Esophagus squamous epithelium (tissue), 4 donors: ENCODE measurements around the gene REELD1.

Experiments used
- POLR2A ChIP-seq, 4 donors: fragments of 450-650 bp; IDR thresholded peaks; one replicate each; pipeline ENCODE4 v1.6.1; 2017; ENCODE audit warnings: antibody characterized with exemption in 4 of 4, mild to moderate bottlenecking in 4 of 4, moderate library complexity in 3 of 4
- TF ChIP-seq, protein P1 (sequence below), 6 experiments: fragments of 450-650 bp in 4 of 6; fragments of 200-600 bp in 2 of 6; sonication (generic) in 2 of 6; IDR thresholded peaks; one replicate each; pipeline ENCODE4 v1.5.1; 2016 to 2019; ENCODE audit warnings: antibody characterized with exemption in 6 of 6, mild to moderate bottlenecking in 4 of 6, moderate library complexity in 4 of 6

DNA sequence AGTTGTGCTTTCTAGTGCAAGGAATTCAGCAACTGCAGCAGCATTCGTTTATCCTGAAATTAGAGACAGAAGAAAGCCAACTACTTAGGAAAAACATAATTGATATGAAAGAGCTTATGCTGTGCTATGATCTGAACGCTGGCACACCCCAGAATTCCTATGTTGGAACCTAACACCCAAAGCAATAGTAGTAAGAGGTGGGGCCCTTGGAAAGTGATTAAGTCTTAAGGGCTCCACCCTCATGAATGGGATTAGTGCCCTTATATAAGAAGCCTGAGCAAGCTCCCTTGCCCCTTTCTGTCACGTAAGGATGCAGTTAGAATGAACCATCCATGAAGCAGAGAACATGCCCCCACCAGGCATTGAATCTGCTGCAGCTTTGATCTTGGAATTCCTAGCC, 44.2 kb upstream of the REELD1 start:
- TF ChIP-seq, protein P1, sequence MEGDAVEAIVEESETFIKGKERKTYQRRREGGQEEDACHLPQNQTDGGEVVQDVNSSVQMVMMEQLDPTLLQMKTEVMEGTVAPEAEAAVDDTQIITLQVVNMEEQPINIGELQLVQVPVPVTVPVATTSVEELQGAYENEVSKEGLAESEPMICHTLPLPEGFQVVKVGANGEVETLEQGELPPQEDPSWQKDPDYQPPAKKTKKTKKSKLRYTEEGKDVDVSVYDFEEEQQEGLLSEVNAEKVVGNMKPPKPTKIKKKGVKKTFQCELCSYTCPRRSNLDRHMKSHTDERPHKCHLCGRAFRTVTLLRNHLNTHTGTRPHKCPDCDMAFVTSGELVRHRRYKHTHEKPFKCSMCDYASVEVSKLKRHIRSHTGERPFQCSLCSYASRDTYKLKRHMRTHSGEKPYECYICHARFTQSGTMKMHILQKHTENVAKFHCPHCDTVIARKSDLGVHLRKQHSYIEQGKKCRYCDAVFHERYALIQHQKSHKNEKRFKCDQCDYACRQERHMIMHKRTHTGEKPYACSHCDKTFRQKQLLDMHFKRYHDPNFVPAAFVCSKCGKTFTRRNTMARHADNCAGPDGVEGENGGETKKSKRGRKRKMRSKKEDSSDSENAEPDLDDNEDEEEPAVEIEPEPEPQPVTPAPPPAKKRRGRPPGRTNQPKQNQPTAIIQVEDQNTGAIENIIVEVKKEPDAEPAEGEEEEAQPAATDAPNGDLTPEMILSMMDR (IDR thresholded peaks at IDR 0.05), result no peak
- no peak for TF ChIP-seq POLR2A (IDR thresholded peaks at IDR 0.05)
